H1 (cell line): ENCODE measurements around the gene PTCHD1. TPM values are rescaled to one million over a fixed set of nuclear protein-coding genes. Genes with fewer than 3 reads are reported as not detected.

ENCODE experiments used
- CTCF ChIA-PET: fragments of 300-600 bp; sonication (Branson Sonifier 250); formaldehyde crosslinking; loops from one replicate; lab custom pipeline; 2021; ENCODE audit not compliant: partially characterized antibody; lab: Charles Lee
- POLR2A ChIA-PET: fragments of 300-600 bp; sonication (Branson Sonifier 250); formaldehyde crosslinking; loops from one replicate; lab custom pipeline; 2021; ENCODE audit warnings: inconsistent platforms; ENCODE audit not compliant: partially characterized antibody; lab: Charles Lee
- DNase-seq, 2 experiments: peaks; one replicate each; pipeline versions ENCODE4 v3.0.0 to v3.0.0-alpha.2; 2010 to 2022; ENCODE audit warnings: low spot score in 2 of 2, low read depth in 1 of 2, mixed read lengths in 1 of 2
- FAIRE-seq: peaks from 2 replicates; lab custom pipeline; 2011; peaks lifted over from hg19 to GRCh38; lab: Jason Lieb, UNC
- H2AFZ ChIP-seq: 2 replicates; pipeline ENCODE4 v1.8.1; 2012; ENCODE audit warnings: low read length, inconsistent platforms
- H2AK5ac ChIP-seq: 2 replicates; pipeline ENCODE4 v1.6.1; 2013; ENCODE audit warnings: low read depth, low read length
- H2BK120ac ChIP-seq: replicated peaks from 2 replicates; pipeline ENCODE3; 2013; ENCODE audit warnings: low read depth, low read length, inconsistent platforms
- H2BK12ac ChIP-seq: 2 replicates; pipeline ENCODE4 v1.6.1; 2013; ENCODE audit warnings: low read depth, low read length
- H2BK15ac ChIP-seq: 2 replicates; pipeline ENCODE4 v1.6.1; 2013; ENCODE audit warnings: low read length
- H2BK20ac ChIP-seq: 2 replicates; pipeline ENCODE4 v1.6.1; 2013; ENCODE audit warnings: low read length
- H2BK5ac ChIP-seq: 2 replicates; pipeline ENCODE4 v1.6.1; 2013; ENCODE audit warnings: low read depth, low read length
- H3K14ac ChIP-seq: 2 replicates; pipeline ENCODE4 v1.6.1; 2013; ENCODE audit warnings: inconsistent platforms; ENCODE audit not compliant: insufficient read length
- H3K18ac ChIP-seq: 2 replicates; pipeline ENCODE4 v1.6.1; 2013; ENCODE audit warnings: low read length; ENCODE audit errors: extremely low read depth
- H3K23ac ChIP-seq: 2 replicates; pipeline ENCODE4 v1.6.1; 2013; ENCODE audit warnings: inconsistent platforms; ENCODE audit not compliant: insufficient read length
- H3K23me2 ChIP-seq: 2 replicates; pipeline ENCODE4 v1.6.1; 2013; ENCODE audit warnings: low read depth, low read length
- H3K27ac ChIP-seq: 2 replicates; pipeline ENCODE4 v1.6.1; 2011; ENCODE audit warnings: low read depth, low read length, inconsistent platforms
- H3K27me3 ChIP-seq, 4 experiments: replicated peaks in 1 of 4; 1 replicate in 1 of 4; 2 replicates in 3 of 4; pipeline versions ENCODE4 v1.6.1 to v1.8.1; 2011 to 2013; ENCODE audit warnings: low read length in 3 of 4, mild to moderate bottlenecking in 3 of 4, inconsistent platforms in 2 of 4, mixed read lengths in 2 of 4, moderate library complexity in 1 of 4; ENCODE audit not compliant: control insufficient read depth in 3 of 4, insufficient read depth in 3 of 4; ENCODE audit errors: extremely low read depth in 1 of 4
- H3K36me3 ChIP-seq, 4 experiments: 2 replicates each; pipeline versions ENCODE4 v1.6.1 to v1.8.1; 2011 to 2013; ENCODE audit warnings: mild to moderate bottlenecking in 4 of 4, low read length in 3 of 4, moderate library complexity in 2 of 4, control low read depth in 1 of 4, inconsistent platforms in 1 of 4; ENCODE audit not compliant: insufficient read depth in 4 of 4, control insufficient read depth in 2 of 4
- H3K4ac ChIP-seq: replicated peaks from 2 replicates; pipeline ENCODE3; 2013; ENCODE audit warnings: low read length, low read depth, mixed read lengths, inconsistent platforms; ENCODE audit not compliant: insufficient read length
- H3K4me1 ChIP-seq, 4 experiments: replicated peaks in 1 of 4; 1 replicate in 1 of 4; 2 replicates in 3 of 4; pipeline versions ENCODE4 v1.6.1 to v1.8.1; 2011 to 2013; ENCODE audit warnings: low read length in 3 of 4, inconsistent platforms in 2 of 4, mixed read lengths in 1 of 4; ENCODE audit not compliant: insufficient read depth in 4 of 4, control insufficient read depth in 3 of 4
- H3K4me2 ChIP-seq, 2 experiments: 2 replicates each; pipeline versions ENCODE4 v1.6.1 to v1.8.1; 2011 to 2013; ENCODE audit warnings: low read depth in 2 of 2, low read length in 2 of 2, control low read depth in 1 of 2, inconsistent platforms in 1 of 2, mild to moderate bottlenecking in 1 of 2; ENCODE audit not compliant: insufficient read depth in 1 of 2
- H3K4me3 ChIP-seq, 4 experiments: fragments of 200-600, 300-600 bp in 1 of 4; sonication (generic), shearing (Covaris generic), sonication (Bioruptor Twin) in 1 of 4; 2 replicates each; pipeline versions ENCODE4 v1.5.1 to v1.8.1; 2011 to 2016; ENCODE audit warnings: low read length in 4 of 4, low read depth in 3 of 4, control low read depth in 2 of 4, inconsistent platforms in 2 of 4, mild to moderate bottlenecking in 2 of 4, mixed read lengths in 1 of 4, moderate library complexity in 1 of 4; ENCODE audit not compliant: insufficient read depth in 2 of 4; ENCODE audit errors: extremely low read depth in 1 of 4
- H3K56ac ChIP-seq: replicated peaks from 2 replicates; pipeline ENCODE3; 2013; ENCODE audit warnings: low read depth, mild to moderate bottlenecking, mixed read lengths, low read length, inconsistent platforms; ENCODE audit not compliant: insufficient read length
- H3K79me1 ChIP-seq: 2 replicates; pipeline ENCODE4 v1.6.1; 2013; ENCODE audit warnings: low read depth, low read length, control low read depth
- H3K79me2 ChIP-seq, 2 experiments: 2 replicates each; pipeline versions ENCODE4 v1.6.1 to v1.8.1; 2012 to 2013; ENCODE audit warnings: low read length in 2 of 2, mild to moderate bottlenecking in 2 of 2, inconsistent platforms in 1 of 2; ENCODE audit not compliant: insufficient read depth in 2 of 2, control insufficient read depth in 1 of 2
- H3K9ac ChIP-seq, 4 experiments: replicated peaks in 1 of 4; 1 replicate in 1 of 4; 2 replicates in 3 of 4; pipeline versions ENCODE4 v1.6.1 to v1.8.1; 2011 to 2013; ENCODE audit warnings: low read depth in 3 of 4, low read length in 3 of 4, control low read depth in 2 of 4, mild to moderate bottlenecking in 2 of 4, moderate library complexity in 2 of 4, inconsistent platforms in 1 of 4; ENCODE audit errors: extremely low read depth in 1 of 4
- H3K9me3 ChIP-seq, 2 experiments: 2 replicates each; pipeline versions ENCODE4 v1.6.1 to v1.8.1; 2012 to 2013; ENCODE audit warnings: mild to moderate bottlenecking in 2 of 2, moderate library complexity in 2 of 2, control low read depth in 1 of 2, inconsistent platforms in 1 of 2, low read depth in 1 of 2, low read length in 1 of 2, mixed read lengths in 1 of 2; ENCODE audit not compliant: insufficient read depth in 2 of 2
- H4K20me1 ChIP-seq, 2 experiments: replicated peaks in 1 of 2; 2 replicates each; pipeline versions ENCODE3 to v1.8.1; 2011 to 2013; ENCODE audit warnings: inconsistent platforms in 2 of 2, low read length in 2 of 2, mild to moderate bottlenecking in 1 of 2; ENCODE audit not compliant: insufficient read depth in 2 of 2, control insufficient read depth in 1 of 2
- H4K5ac ChIP-seq: 2 replicates; pipeline ENCODE4 v1.6.1; 2013; ENCODE audit warnings: low read length, low read depth, mixed read lengths, inconsistent platforms; ENCODE audit not compliant: insufficient read length
- H4K8ac ChIP-seq: 2 replicates; pipeline ENCODE4 v1.8.0; 2013; ENCODE audit warnings: mild to moderate bottlenecking, moderate library complexity, low read length, inconsistent platforms; ENCODE audit not compliant: insufficient read depth; ENCODE audit errors: extremely low read depth
- H4K91ac ChIP-seq: replicated peaks from 2 replicates; pipeline ENCODE3; 2013; ENCODE audit warnings: low read length, mixed read lengths, inconsistent platforms; ENCODE audit not compliant: insufficient read length
- ASH2L ChIP-seq: fragments of 200-600, 300-600 bp; sonication (generic); IDR thresholded peaks from one replicate; pipeline ENCODE4 v1.7.1; 2017; ENCODE audit warnings: low read length
- WGBS, 2 experiments: shearing (Covaris generic) in 1 of 2; methylation state at CpG; one replicate each; pipeline versions ENCODE4 v1.1.6 to v1.1.7; 2013 to 2015; ENCODE audit warnings: low lambda C conversion rate in 2 of 2, mixed read lengths in 2 of 2, inconsistent platforms in 1 of 2, low coverage in 1 of 2, missing lambda C conversion rate in 1 of 2; ENCODE audit not compliant: insufficient replicate concordance in 2 of 2, insufficient coverage in 1 of 2, insufficient read length in 1 of 2; ENCODE audit errors: extremely low coverage in 1 of 2, missing lambda C conversion rate in 1 of 2; 5-methylcytosine and 5-hydroxymethylcytosine counted together
- polyA plus RNA-seq, 7 experiments: library from polyadenylated mRNA; depleted of rRNA in 3 of 7; stranded (reverse) in 5 of 7; unstranded in 2 of 7; fragments of >200 nt in 5 of 7; fragments of 200-250 nt in 2 of 7; gene quantifications; 1 replicate in 5 of 7; 2 replicates in 1 of 7; 4 replicates in 1 of 7; pipeline versions ENCODE4 v1.2.1 to v1.2.3, GENCODE V29; 2011 to 2013; ENCODE audit warnings: missing spikeins in 2 of 7, mixed read lengths in 2 of 7
- total RNA-seq: library from RNA; stranded (reverse); fragmentation: NEBNext Ultra II Directional; extraction: Animal tissue kit (Norgen Biotek cat#: 25700); gene quantifications from 2 replicates; pipeline ENCODE4 v1.2.1, GENCODE V29; 2021

PTCHD1 gene
- total and polyA plus RNA-seq, 2 of the 8 experiments (the other 6 are each of a cell fraction or from before 2014, with no cell fraction given), result 0.53 to 2.4 TPM

- H3K4me1 ChIP-seq, result peaks cover 0 to 4% (median 0%) of the 10 kb centered on the region in 4 experiments; a peak in 1 of 7 replicates
- no peak for TF ChIP-seq ASH2L
- H3K27ac ChIP-seq, result no peak overlapping the region
- no peak overlapping the region for H3K4me3 ChIP-seq
- no peak overlapping the region for H3K4me2 ChIP-seq
- H2BK5ac ChIP-seq, result no peak overlapping the region
- no peak overlapping the region for H3K14ac ChIP-seq
- H3K23ac ChIP-seq, result no peak overlapping the region
- no peaks in the 10 kb centered on the region for H3K23me2 ChIP-seq
- WGBS, 2 experiments, result 83% methylated on average over 5 of the region's 5 CpGs; no CpG with 5 or more reads in 1 of the 2 experiments
- H4K8ac ChIP-seq, result no peak overlapping the region
- no peaks in the 10 kb centered on the region for H4K20me1 ChIP-seq
- H2BK12ac ChIP-seq, result no peak overlapping the region
- no peak for FAIRE-seq
- ChIA-PET CTCF (interaction anchor here (1.1 kb wide), 1 partner anchor 31 kb away, joined by 3 read pairs; no protein-coding TSS in a partner anchor), POLR2A (interaction anchor here (0.7 kb wide), 1 partner anchor 14 kb away, joined by 3 read pairs; no protein-coding TSS in a partner anchor)
- H3K9me3 ChIP-seq, result no peaks in the 10 kb centered on the region
- H3K18ac ChIP-seq, result no peak overlapping the region
- DNase-seq, result no peak
- no peaks in the 10 kb centered on the region for H3K27me3 ChIP-seq
- H2AFZ ChIP-seq, result no peak overlapping the region
- no peak overlapping the region for H3K4ac ChIP-seq
- no peak overlapping the region for H2BK15ac ChIP-seq
- H3K36me3 ChIP-seq, result no peaks in the 10 kb centered on the region
- H2AK5ac ChIP-seq, result no peak overlapping the region
- no peaks in the 10 kb centered on the region for H3K79me1 ChIP-seq
- H2BK120ac ChIP-seq, result no peak overlapping the region
- no peak overlapping the region for H4K91ac ChIP-seq
- H3K56ac ChIP-seq, result no peak overlapping the region
- H4K5ac ChIP-seq, result no peak overlapping the region
- no peak overlapping the region for H2BK20ac ChIP-seq
- H3K9ac ChIP-seq, result no peak overlapping the region
- no peaks in the 10 kb centered on the region for H3K79me2 ChIP-seq
Observed at GRCh38 chrX:23287191-23287725, 47.4 kb upstream of the PTCHD1 start.
